ENCODE measurements around the gene RPUSD1. TPM values are rescaled to one million over a fixed set of nuclear protein-coding genes. Genes with fewer than 3 reads are reported as not detected.

The RPUSD1 gene
- total RNA-seq, 1 experiment from 2014 or later, result 48.6 TPM

- H3K79me1 ChIP-seq (ENCODE audit: insufficient read depth, low read depth, low read length, poor library complexity, severe bottlenecking), result no peaks in the 10 kb centered on the region
- H3K4me2 ChIP-seq (ENCODE audit: insufficient read depth, insufficient read length, low read length), result no peak overlapping the region
- TF ChIP-seq CTCF (conservative IDR thresholded peaks at IDR 0.05), result no peak
- WGBS (ENCODE audit: extremely low coverage, insufficient read length, low lambda C conversion rate), result no CpG with 5 or more reads among the region's 2 CpGs
- Mint-ChIP-seq H3K27me3 (ENCODE audit: low read depth) (peaks cover 13% of the 10 kb centered on the region), H3K9me3 (peaks cover 0 to 4% of the 10 kb centered on the region in 2 experiments; a peak in 1 of 5 replicates), H3K4me3 (no peak overlapping the region), H3K4me1 (peaks cover 10 to 16% of the 10 kb centered on the region in 2 experiments), H3K27ac (no peak overlapping the region), H3K36me3 (ENCODE audit: insufficient read depth in 1 of 3, low read depth in 3 of 3) (no peaks in the 10 kb centered on the region)
- no peak overlapping the region for H3K18ac ChIP-seq (ENCODE audit: insufficient read length, low read depth, low read length)
- no peak overlapping the region for H3K23ac ChIP-seq (ENCODE audit: insufficient read length, low read depth, low read length)
- H3K79me2 ChIP-seq (ENCODE audit: insufficient read depth, low read length), result no peaks in the 10 kb centered on the region
- H3K4ac ChIP-seq (ENCODE audit: low read depth, low read length), result no peak overlapping the region
- no peak overlapping the region for H3K56ac ChIP-seq (ENCODE audit: insufficient read length, low read depth, low read length)
- H4K5ac ChIP-seq (ENCODE audit: insufficient read length, low read depth, low read length), result no peak overlapping the region
- H2BK12ac ChIP-seq (ENCODE audit: insufficient read length, low read depth, low read length), result no peak overlapping the region
- DNase-seq, result no peak
- H3K14ac ChIP-seq (ENCODE audit: insufficient read depth, low read length), result no peak overlapping the region
- no peaks in the 10 kb centered on the region for H3K23me2 ChIP-seq (ENCODE audit: insufficient read length, low read depth, low read length, poor library complexity, severe bottlenecking)
- H3K4me1 ChIP-seq (ENCODE audit: insufficient read depth, low read length), result no peaks in the 10 kb centered on the region
- H2AFZ ChIP-seq (ENCODE audit: low read length), result no peak overlapping the region
- H2AK5ac ChIP-seq (ENCODE audit: insufficient read length, low read length), result no peak overlapping the region
- no peak overlapping the region for H3K27ac ChIP-seq (ENCODE audit: insufficient read length, low read depth, low read length)
- H3T11ph ChIP-seq (ENCODE audit: low read length), result no peak overlapping the region
- no peak overlapping the region for H2BK20ac ChIP-seq (ENCODE audit: low read depth, low read length, poor library complexity, severe bottlenecking)
- H2BK120ac ChIP-seq (ENCODE audit: low read depth, low read length, poor library complexity, severe bottlenecking), result no peak overlapping the region
- no peak overlapping the region for H2BK15ac ChIP-seq (ENCODE audit: low read depth, low read length)
- no peak overlapping the region for H2BK5ac ChIP-seq (ENCODE audit: insufficient read length, low read length)
- H4K8ac ChIP-seq (replicated peaks; ENCODE audit: insufficient read length, low read depth, low read length), result no peak overlapping the region
- H3K9me3 ChIP-seq (ENCODE audit: control insufficient read depth, low read depth, low read length), result no peaks in the 10 kb centered on the region
- H4K20me1 ChIP-seq (ENCODE audit: control insufficient read depth, insufficient read depth, insufficient read length), result no peaks in the 10 kb centered on the region
- no peak overlapping the region for H3K9ac ChIP-seq (ENCODE audit: extremely low read depth, insufficient read length, low read length)
- no peak overlapping the region for H4K91ac ChIP-seq (ENCODE audit: insufficient read length, low read depth, low read length)
- H3K27me3 ChIP-seq (ENCODE audit: insufficient read depth, low read length), result no peaks in the 10 kb centered on the region; the same call in 1 of the 2 replicates
These were observed 30.4 kb upstream of the RPUSD1 start for GRCh38 chr16:818592-818991.

All from H9 (cell line).